Measurements from ENCODE around the gene FAM120A. TPM values are rescaled to one million over a fixed set of nuclear protein-coding genes. Genes with fewer than 3 reads are reported as not detected.

The FAM120A gene
- total and polyA plus RNA-seq, 2 of the 13 experiments (the other 11 are each of a cell fraction or from before 2014, with no cell fraction given) = 41.3 to 44.4 TPM

GRCh38 chr9:93589688-93590087, 138.2 kb downstream of the FAM120A start (continued):
- no peak for TF ChIP-seq ATF5 (CRISPR knock-in tag; IDR thresholded peaks at IDR 0.05; ENCODE audit: low read depth)
- no peak for TF ChIP-seq CHD4 (IDR thresholded peaks at IDR 0.05; ENCODE audit: borderline replicate concordance, low read length)
- TF ChIP-seq KDM2A (CRISPR knock-in tag; IDR thresholded peaks at IDR 0.05; ENCODE audit: borderline replicate concordance, low read depth) = no peak; the same call in 1 of the 2 replicates
- TF ChIP-seq ELF4 (CRISPR knock-in tag; IDR thresholded peaks at IDR 0.05; ENCODE audit: borderline replicate concordance) = no peak
- TF ChIP-seq HCFC1 (IDR thresholded peaks at IDR 0.05; ENCODE audit: low read depth, low read length) = no peak
- no peak for TF ChIP-seq ZNF138 (CRISPR knock-in tag; IDR thresholded peaks at IDR 0.05; ENCODE audit: low read depth)
- TF ChIP-seq ZNF564 (CRISPR knock-in tag; IDR thresholded peaks at IDR 0.05) = no peak
- TF ChIP-seq STAT5B (CRISPR knock-in tag; IDR thresholded peaks at IDR 0.05) = no peak
- TF ChIP-seq KLF11 (CRISPR knock-in tag; IDR thresholded peaks at IDR 0.05) = no peak
- TF ChIP-seq ZNF512 (CRISPR knock-in tag; IDR thresholded peaks at IDR 0.05) = no peak
- no peak for TF ChIP-seq NBN (conservative IDR thresholded peaks at IDR 0.05)
- no peak for TF ChIP-seq SNAPC2 (CRISPR knock-in tag; IDR thresholded peaks at IDR 0.05)
- TF ChIP-seq MBNL3 (CRISPR knock-in tag; conservative IDR thresholded peaks at IDR 0.05) = no peak
- no peak for TF ChIP-seq ZSCAN29 (CRISPR knock-in tag; conservative IDR thresholded peaks at IDR 0.05)
- TF ChIP-seq MAZ (IDR thresholded peaks at IDR 0.05; ENCODE audit: borderline replicate concordance, low read depth, low read length) = no peak
- TF ChIP-seq MAZ (CRISPR knock-in tag; IDR thresholded peaks at IDR 0.05; ENCODE audit: low read depth) = no peak
- no peak for TF ChIP-seq MLLT10 (CRISPR knock-in tag; IDR thresholded peaks at IDR 0.05)
- TF ChIP-seq ZNF225 (CRISPR knock-in tag; IDR thresholded peaks at IDR 0.05) = no peak
- no peak for TF ChIP-seq TBP (CRISPR knock-in tag; IDR thresholded peaks at IDR 0.05)
- no peak for TF ChIP-seq ZNF570 (CRISPR knock-in tag; IDR thresholded peaks at IDR 0.05; ENCODE audit: borderline replicate concordance)
- TF ChIP-seq ZNF614 (CRISPR knock-in tag; IDR thresholded peaks at IDR 0.05; ENCODE audit: borderline replicate concordance) = no peak
- TF ChIP-seq ZGPAT (CRISPR knock-in tag; IDR thresholded peaks at IDR 0.05) = no peak
- TF ChIP-seq FLYWCH1 (CRISPR knock-in tag; IDR thresholded peaks at IDR 0.05) = no peak
- peak; percentile 29; the same call in 1 of the 2 replicates for TF ChIP-seq KMT2B (CRISPR knock-in tag; IDR thresholded peaks at IDR 0.05)
- TF ChIP-seq MAFG (CRISPR knock-in tag; IDR thresholded peaks at IDR 0.05) = no peak
- TF ChIP-seq TRIM24 (CRISPR knock-in tag; IDR thresholded peaks at IDR 0.05) = no peak
- no peak for TF ChIP-seq GPBP1L1 (CRISPR knock-in tag; IDR thresholded peaks at IDR 0.05)
- no peak for TF ChIP-seq NONO (IDR thresholded peaks at IDR 0.05)
- TF ChIP-seq NONO (CRISPR knock-in tag; conservative IDR thresholded peaks at IDR 0.05) = peak; percentile 63; the same call in 1 of the 2 replicates
- TF ChIP-seq CREM (IDR thresholded peaks at IDR 0.05) = no peak
- no peak for TF ChIP-seq CREM (CRISPR knock-in tag; IDR thresholded peaks at IDR 0.05)

Measured in HepG2 (cell line).